AG04449 (cell line): Measurements from ENCODE around the gene WWTR1.
A peak's percentile ranks its signal among the peaks of the same experiment; 100 is the strongest.

ENCODE experiments used
- CTCF ChIA-PET: fragments of 350-600 bp; formaldehyde crosslinking; extraction: SDS; loops from one replicate; lab custom pipeline; 2021; ENCODE audit warnings: antibody characterized with exemption; lab: Yijun Ruan, JAX
- POLR2A ChIA-PET: fragments of 400-600, 350-600 bp; formaldehyde crosslinking; extraction: SDS; loops from one replicate; lab custom pipeline; 2020; ENCODE audit warnings: antibody characterized with exemption, inconsistent platforms; lab: Yijun Ruan, JAX
- DNase-seq: peaks from one replicate; pipeline ENCODE4 v3.0.0-alpha.2; 2010; ENCODE audit warnings: low read depth, low spot score
- H3K4me3 ChIP-seq: 2 replicates; pipeline ENCODE4 v1.5.1; 2011; ENCODE audit warnings: low read depth, mild to moderate bottlenecking, control low read depth, low read length
- CTCF ChIP-seq: IDR thresholded peaks from one replicate; pipeline ENCODE4 v1.5.1; 2011; ENCODE audit warnings: mild to moderate bottlenecking, moderate library complexity, low read length, control low read depth, inconsistent platforms; ENCODE audit not compliant: insufficient read depth; ENCODE audit errors: missing control alignments

Gene WWTR1

GRCh38 chr3:149575961-149576564, 81.8 kb downstream of the WWTR1 start:
- peak; percentile 87 for DNase-seq
- CTCF ChIA-PET = interaction anchor here (1.0 to 1.3 kb wide), 5 partner anchors 8 to 191 kb away, joined by 3 to 4 read pairs (median 3); no protein-coding TSS in a partner anchor

GRCh38 chr3:149575213-149575960, 82.4 kb downstream of the WWTR1 start:
- POLR2A ChIA-PET = interaction anchor here (0.6 to 2.2 kb wide), 9 partner anchors 14 to 82 kb away, joined by 3 to 26 read pairs (median 5); partner anchors contain the start of gene WWTR1

More at GRCh38 chr3:149575961-149576564, 81.8 kb downstream of the WWTR1 start:
- TF ChIP-seq CTCF = no peak
- POLR2A ChIA-PET = interaction anchor here (0.6 to 2.2 kb wide), 10 partner anchors 22 to 176 kb away, joined by 3 to 26 read pairs (median 4); partner anchors contain the start of genes COMMD2 and WWTR1
- peak overlapping the region; percentile 31 for H3K4me3 ChIP-seq

GRCh38 chr3:149572796-149573414, 84.9 kb downstream of the WWTR1 start:
- no peak for TF ChIP-seq CTCF
- no peak for DNase-seq
- ChIA-PET CTCF (interaction anchor here (1.1 to 1.4 kb wide), 6 partner anchors 15 to 198 kb away, joined by 3 to 5 read pairs (median 4); no protein-coding TSS in a partner anchor), POLR2A (interaction anchor here (0.9 to 1.2 kb wide), 2 partner anchors 66 to 85 kb away, joined by 3 to 4 read pairs; partner anchors contain the start of gene WWTR1)
- no peak overlapping the region for H3K4me3 ChIP-seq

More at GRCh38 chr3:149575213-149575960, 82.4 kb downstream of the WWTR1 start:
- DNase-seq = peak; percentile 85
- no peak for TF ChIP-seq CTCF
- CTCF ChIA-PET = interaction anchor here (1.0 to 1.3 kb wide), 6 partner anchors 9 to 191 kb away, joined by 3 to 4 read pairs (median 3); no protein-coding TSS in a partner anchor
- peak overlapping the region; percentile 24 for H3K4me3 ChIP-seq

- no peak for TF ChIP-seq CTCF
- ChIA-PET CTCF (interaction anchor here (1.2 to 6.6 kb wide), 12 partner anchors 8 to 200 kb away, joined by 3 to 59 read pairs (median 16); no protein-coding TSS in a partner anchor), POLR2A (interaction anchor here (0.7 kb wide), 1 partner anchor 11 kb away, joined by 3 read pairs; no protein-coding TSS in a partner anchor)
- H3K4me3 ChIP-seq = no peak overlapping the region
- no peak for DNase-seq
These were observed 86.4 kb downstream of the WWTR1 start for GRCh38 chr3:149571381-149571780.

- no peak overlapping the region for H3K4me3 ChIP-seq
- TF ChIP-seq CTCF = no peak
- POLR2A ChIA-PET = interaction anchor here (0.6 to 1.7 kb wide), 2 partner anchors 17 to 88 kb away, joined by 3 read pairs; partner anchors contain the start of gene WWTR1
- CTCF ChIA-PET = interaction anchor here (0.5 to 6.6 kb wide), 23 partner anchors 10 to 231 kb away, joined by 3 to 59 read pairs (median 9); partner anchors contain the start of gene WWTR1
- DNase-seq = no peak
These were observed 87.8 kb downstream of the WWTR1 start for GRCh38 chr3:149570016-149570415.
